Mesenteric fat pad (tissue), 1 donor: ENCODE measurements around the gene IL10. TPM values are rescaled to one million over a fixed set of nuclear protein-coding genes. Genes with fewer than 3 reads are reported as not detected.

Experiments used
- DNase-seq: peaks from one replicate; pipeline ENCODE4 v3.0.0-alpha.2; 2020; ENCODE audit warnings: low spot score
- long read RNA-seq: library from polyadenylated mRNA; unstranded; transcript quantifications from one replicate; pipeline ENCODE4 v2.0.0, GENCODE V29; 2020
- total RNA-seq: library from RNA; stranded (reverse); fragmentation: NEBNext Ultra II Directional; extraction: Animal tissue kit (Norgen Biotek cat#: 25700); gene quantifications from one replicate; pipeline ENCODE4 v1.2.1, GENCODE V29; 2021
- donor health status: DM: yes; HTN: yes; CAD: no.

Gene IL10
- total RNA-seq = 23.0 TPM
- long read RNA-seq, transcript IL10-202 (5 exons, 1,630 nt) = major isoform, 15 of 28 reads
- long read RNA-seq, transcript IL10-203 (3 exons, 393 nt) = minor isoform, 10 of 28 reads
- long read RNA-seq, partial matches to known transcripts = 2 of 28 reads
- long read RNA-seq, other reads (novel, unspliced or antisense) = 1 of 28 reads

GRCh38 chr1:206772243-206772937 lies at the start of gene IL10:
Gene IL10 (minus strand): TSS chr1:206772494. CDS start chr1:206772435, 59 bp downstream.
- DNase-seq = no peak

- no peak for DNase-seq
Observed at GRCh38 chr1:206821493-206821892, 49.2 kb upstream of the IL10 start.

DNA sequence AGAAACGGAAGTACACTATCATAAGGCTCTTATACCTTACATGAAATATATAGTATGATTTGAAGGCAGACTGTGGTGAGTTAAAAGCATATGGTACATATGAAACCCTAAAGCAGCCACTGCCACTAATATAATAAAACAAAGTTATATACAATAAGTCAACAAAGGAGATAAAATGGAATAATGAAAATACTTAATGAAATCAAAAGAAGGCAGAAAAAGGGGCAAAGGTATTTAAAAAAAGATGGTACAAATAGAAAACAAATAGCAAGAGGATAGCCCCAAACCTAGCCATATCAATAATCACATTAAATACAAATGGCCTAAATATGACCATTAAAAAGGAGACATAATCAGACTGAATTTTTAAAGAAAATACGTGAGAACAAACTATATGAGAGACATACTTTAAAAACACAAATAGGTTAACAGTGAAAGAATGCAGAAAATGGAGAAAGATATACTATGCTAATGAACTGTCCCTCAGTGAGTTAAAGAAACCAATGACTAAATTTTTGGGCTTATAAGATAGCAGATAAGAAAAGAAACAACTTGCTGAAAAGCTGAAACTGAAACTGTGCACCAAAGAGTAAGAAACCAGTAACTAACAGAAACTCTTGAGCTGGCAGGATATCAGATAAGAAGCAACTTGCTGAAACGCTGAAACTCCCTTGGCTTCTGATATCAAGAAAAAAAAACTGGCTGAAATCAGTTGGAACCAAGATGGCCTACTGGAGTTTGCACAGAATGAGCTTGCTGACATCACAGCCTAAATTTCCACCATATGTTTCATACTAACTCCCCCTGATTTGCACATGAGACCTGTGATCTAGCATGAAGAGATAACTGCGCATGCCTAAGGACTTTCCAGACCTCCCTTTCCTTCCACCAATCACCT lies 44.3 kb upstream of the IL10 start:
- no peak for DNase-seq

- no peak for DNase-seq
Observed at GRCh38 chr1:206814716-206815341, 42.5 kb upstream of the IL10 start.

- DNase-seq = no peak
Observed at GRCh38 chr1:206812471-206812870, 40.2 kb upstream of the IL10 start.

DNA sequence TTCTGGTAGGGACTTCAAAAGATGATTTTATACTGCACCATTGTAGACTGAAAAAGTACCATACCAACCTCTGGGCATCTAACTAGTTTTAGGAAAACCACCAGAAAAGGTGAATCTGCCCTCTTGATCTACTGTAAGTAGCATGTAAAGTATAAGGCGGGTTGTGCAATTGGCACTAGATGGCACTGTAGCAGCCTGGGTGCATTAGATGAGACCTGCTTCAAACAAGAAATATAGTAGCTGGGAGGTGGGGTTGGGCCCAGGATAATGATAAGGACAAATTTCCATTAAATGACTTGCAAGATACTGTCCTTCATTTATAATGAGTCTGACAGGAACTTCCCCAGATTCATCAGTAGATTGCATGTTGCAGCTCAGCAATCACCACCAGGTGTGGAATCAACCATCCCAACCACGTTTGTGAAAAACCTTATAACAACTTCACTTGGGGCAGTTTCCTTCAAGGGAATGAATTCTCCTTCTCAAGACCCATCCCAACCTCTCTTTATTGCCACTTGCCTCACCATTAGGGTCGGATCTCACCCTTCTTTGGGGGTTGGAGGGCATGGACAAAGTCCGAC lies 37.3 kb upstream of the IL10 start:
- no peak for DNase-seq

DNA sequence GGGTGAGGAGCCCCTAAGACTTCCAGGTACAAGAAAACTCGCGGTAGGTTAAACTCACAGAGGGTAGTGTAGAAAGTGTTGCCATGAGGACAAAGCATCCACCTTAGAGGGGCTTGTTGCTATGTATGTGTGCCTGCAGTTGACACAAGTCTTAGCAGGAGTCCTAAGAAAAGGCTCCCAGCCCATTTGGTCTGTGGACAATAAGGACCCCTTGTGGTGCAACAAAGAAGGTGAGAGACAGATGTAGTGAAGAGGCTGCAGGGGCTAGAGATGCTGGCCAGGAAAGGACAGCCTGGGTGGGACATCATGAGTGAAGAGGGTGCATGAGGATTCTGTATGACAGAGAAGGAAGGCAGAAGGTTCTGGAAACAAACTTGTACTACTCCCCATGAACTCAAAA lies 36.3 kb upstream of the IL10 start:
- no peak for DNase-seq

DNA sequence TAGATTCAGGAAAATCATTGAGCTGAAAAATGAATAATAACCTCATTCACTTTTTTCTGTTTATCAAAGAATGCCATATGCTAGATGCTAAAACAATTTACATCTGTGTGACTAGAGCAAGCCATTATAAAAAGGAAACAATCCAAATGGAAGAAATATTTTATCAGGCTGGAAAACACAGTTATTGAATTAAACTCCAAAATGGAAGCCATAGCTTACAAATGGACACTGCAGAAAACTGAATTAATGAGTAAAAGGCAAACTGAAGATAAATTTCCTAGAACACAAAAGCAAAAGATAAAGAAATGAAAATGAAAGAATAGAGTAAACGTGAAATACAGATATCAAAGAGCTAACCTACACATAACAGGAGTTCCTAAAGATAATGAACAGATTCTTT lies 33.1 kb upstream of the IL10 start:
- DNase-seq = no peak

DNA sequence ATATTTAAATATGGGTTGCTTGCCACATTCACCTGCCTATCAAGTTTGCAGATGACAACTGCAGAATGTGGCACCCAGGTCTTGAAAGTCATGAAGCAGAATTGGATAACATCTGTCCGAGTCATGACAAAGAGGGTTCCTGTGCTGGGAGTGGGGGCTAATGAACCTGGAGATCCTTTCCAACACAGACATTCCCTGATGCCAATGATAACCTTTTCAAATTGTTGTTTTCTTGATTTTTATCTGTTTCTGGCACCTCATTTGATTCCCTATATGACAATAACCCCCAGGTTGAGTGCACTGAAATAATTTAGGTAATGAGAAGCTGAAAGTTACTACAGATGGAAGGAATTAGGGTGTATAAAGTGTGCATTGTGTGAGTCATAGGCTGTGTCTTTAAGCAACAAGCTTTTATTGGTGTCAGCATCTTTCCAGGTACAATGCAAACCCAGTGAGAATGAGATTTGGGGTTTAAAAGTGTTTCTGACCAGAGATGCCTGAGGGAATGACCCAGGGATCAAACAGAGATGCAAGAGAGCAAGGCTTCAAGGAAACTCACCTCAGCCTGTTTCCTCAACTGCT lies 32.0 kb upstream of the IL10 start:
- no peak for DNase-seq

GRCh38 chr1:206803221-206803730 lies 31.0 kb upstream of the IL10 start:
- no peak for DNase-seq

DNA sequence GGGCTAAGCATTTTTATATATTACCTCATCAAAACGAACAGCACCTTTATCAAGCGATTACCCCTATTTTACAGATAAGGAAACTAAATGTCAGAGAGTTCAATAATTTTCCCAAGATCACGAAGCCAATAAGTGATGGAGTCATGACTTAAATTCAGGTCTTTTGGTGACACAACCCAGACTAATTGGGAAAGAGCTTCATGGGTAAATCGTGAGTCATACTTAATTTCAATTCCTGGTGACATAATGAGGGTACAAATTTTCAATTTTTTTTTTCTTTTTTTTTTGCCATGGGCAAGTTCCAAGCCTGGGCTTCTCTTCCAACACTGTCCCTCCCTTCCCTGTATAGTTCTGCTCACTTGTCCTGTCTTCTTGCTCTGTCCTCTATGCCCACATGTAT lies 30.1 kb upstream of the IL10 start:
- no peak for DNase-seq

DNA sequence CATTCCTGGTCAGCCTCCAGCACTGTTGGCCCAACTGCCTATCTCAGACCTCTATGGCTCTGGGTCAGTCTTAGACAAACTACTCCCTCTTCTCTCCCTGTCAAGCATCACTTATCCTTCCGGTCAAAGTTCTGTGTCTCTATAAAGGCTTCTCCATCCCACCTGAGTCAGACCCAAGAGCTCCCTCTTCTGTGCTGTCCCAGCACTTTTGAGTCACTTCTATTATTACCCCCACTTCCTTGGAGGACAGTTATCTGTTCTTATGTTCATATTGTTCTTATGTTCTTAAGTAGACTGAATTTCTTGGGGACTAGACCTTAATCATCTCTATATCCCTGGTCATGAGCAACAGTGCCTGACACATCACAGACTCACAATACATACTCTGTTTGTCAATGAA lies 29.2 kb upstream of the IL10 start:
- DNase-seq = no peak

GRCh38 chr1:206800891-206801290 lies 28.6 kb upstream of the IL10 start:
- no peak for DNase-seq

- DNase-seq = no peak
Observed at GRCh38 chr1:206800411-206800810, 28.1 kb upstream of the IL10 start.

GRCh38 chr1:206799311-206799710 lies 27.0 kb upstream of the IL10 start:
- no peak for DNase-seq

- no peak for DNase-seq
Observed at GRCh38 chr1:206798384-206798996, 26.2 kb upstream of the IL10 start.

GRCh38 chr1:206797534-206798383 lies 25.5 kb upstream of the IL10 start:
- no peak for DNase-seq

- no peak for DNase-seq
Observed at GRCh38 chr1:206796981-206797402, 24.7 kb upstream of the IL10 start.

DNA sequence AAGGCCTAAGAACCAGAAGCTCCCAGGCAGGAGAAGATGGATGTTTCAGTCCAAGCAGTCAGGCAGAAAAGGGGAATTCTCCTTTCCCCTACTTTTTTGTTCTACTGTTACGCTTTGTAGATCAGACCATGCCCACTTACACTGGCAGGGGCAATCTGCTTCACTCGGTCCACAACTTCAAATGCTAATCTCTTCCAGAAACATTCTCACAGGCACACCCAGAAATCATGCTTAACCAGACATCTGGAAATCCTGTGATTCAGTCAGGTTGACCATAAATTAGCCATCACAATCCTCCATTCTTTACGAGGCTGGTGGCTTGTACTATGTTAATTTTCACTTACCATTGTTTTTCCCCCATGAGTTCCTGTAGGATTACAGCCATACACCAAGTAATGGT lies 23.8 kb upstream of the IL10 start:
- no peak for DNase-seq
